ENCODE results near the gene GNA14. TPM values are rescaled to one million over a fixed set of nuclear protein-coding genes. Genes with fewer than 3 reads are reported as not detected.

Gene GNA14
- total RNA-seq, 1 experiment from 2014 or later, result 0.37 TPM

- Histone ChIP-seq H2AFZ (ENCODE audit: low read length) (no peak overlapping the region), H3K9ac (ENCODE audit: extremely low read depth, insufficient read length, low read length) (no peak overlapping the region), H3K4me2 (ENCODE audit: insufficient read depth, insufficient read length, low read length) (no peak overlapping the region), H3K14ac (ENCODE audit: insufficient read depth, low read length) (no peak overlapping the region), H3T11ph (ENCODE audit: low read length) (no peak overlapping the region), H3K27ac (ENCODE audit: insufficient read length, low read depth, low read length) (no peak overlapping the region), H3K18ac (ENCODE audit: insufficient read length, low read depth, low read length) (no peak overlapping the region), H3K79me2 (ENCODE audit: insufficient read depth, low read length) (no peaks in the 10 kb centered on the region), H3K27me3 (ENCODE audit: insufficient read depth, low read length) (no peaks in the 10 kb centered on the region), H3K4ac (ENCODE audit: low read depth, low read length) (no peak overlapping the region), H3K23me2 (ENCODE audit: insufficient read length, low read depth, low read length, poor library complexity, severe bottlenecking) (no peaks in the 10 kb centered on the region), H2BK5ac (ENCODE audit: insufficient read length, low read length) (no peak overlapping the region), H3K79me1 (ENCODE audit: insufficient read depth, low read depth, low read length, poor library complexity, severe bottlenecking) (no peaks in the 10 kb centered on the region), H3K56ac (ENCODE audit: insufficient read length, low read depth, low read length) (no peak overlapping the region), H4K91ac (ENCODE audit: insufficient read length, low read depth, low read length) (no peak overlapping the region), H2BK15ac (ENCODE audit: low read depth, low read length) (no peak overlapping the region), H4K5ac (ENCODE audit: insufficient read length, low read depth, low read length) (no peak overlapping the region), H2BK20ac (ENCODE audit: low read depth, low read length, poor library complexity, severe bottlenecking) (no peak overlapping the region), H3K4me1 (ENCODE audit: insufficient read depth, low read length) (no peaks in the 10 kb centered on the region), H4K20me1 (ENCODE audit: control insufficient read depth, insufficient read depth, insufficient read length) (no peaks in the 10 kb centered on the region), H2BK120ac (ENCODE audit: low read depth, low read length, poor library complexity, severe bottlenecking) (no peak overlapping the region), H2BK12ac (ENCODE audit: insufficient read length, low read depth, low read length) (no peak overlapping the region), H3K23ac (ENCODE audit: insufficient read length, low read depth, low read length) (no peak overlapping the region), H4K8ac (replicated peaks; ENCODE audit: insufficient read length, low read depth, low read length) (no peak overlapping the region), H3K9me3 (ENCODE audit: control insufficient read depth, low read depth, low read length) (no peaks in the 10 kb centered on the region), H2AK5ac (ENCODE audit: insufficient read length, low read length) (no peak overlapping the region)
- TF ChIP-seq CTCF (conservative IDR thresholded peaks at IDR 0.05), result no peak
- Mint-ChIP-seq H3K4me3 (no peak overlapping the region), H3K4me1 (no peaks in the 10 kb centered on the region), H3K9me3 (peaks cover 0 to 3% of the 10 kb centered on the region in 2 experiments; a peak in 2 of 5 replicates), H3K27me3 (ENCODE audit: low read depth) (no peaks in the 10 kb centered on the region), H3K36me3 (ENCODE audit: insufficient read depth in 1 of 3, low read depth in 3 of 3) (peaks cover 0 to 4% (median 2%) of the 10 kb centered on the region in 3 experiments; a peak in 2 of 7 replicates), H3K27ac (no peak overlapping the region)
- no CpG with 5 or more reads among the region's 7 CpGs for WGBS (ENCODE audit: extremely low coverage, insufficient read length, low lambda C conversion rate)
- DNase-seq, result no peak
Observed at GRCh38 chr9:77392328-77392727, 255.8 kb downstream of the GNA14 start.
